ACC112 (cell line): ENCODE results near the gene NMRAL1.

Experiments used
- H2AFZ ChIP-seq: fragments of 200-600 bp; sonication (generic); one replicate; pipeline ENCODE4 v1.6.0; 2017; ENCODE audit warnings: antibody characterized with exemption, low read length; ENCODE audit not compliant: unreplicated experiment
- H3K27ac ChIP-seq: fragments of 200-600 bp; sonication (generic); 2 replicates; pipeline ENCODE4 v1.5.1; 2014; ENCODE audit warnings: low read depth, mild to moderate bottlenecking, antibody characterized with exemption, low read length, moderate library complexity
- H3K27me3 ChIP-seq: fragments of 200-600 bp; sonication (generic); 2 replicates; pipeline ENCODE4 v1.6.1; 2014; ENCODE audit warnings: mild to moderate bottlenecking, antibody characterized with exemption, low read length, moderate library complexity, mixed read lengths; ENCODE audit not compliant: insufficient read depth
- H3K36me3 ChIP-seq: fragments of 200-600 bp; sonication (generic); 2 replicates; pipeline ENCODE4 v1.6.1; 2016; ENCODE audit warnings: mild to moderate bottlenecking, antibody characterized with exemption, low read length, moderate library complexity, mixed read lengths; ENCODE audit not compliant: insufficient read depth
- H3K4me1 ChIP-seq: fragments of 200-600 bp; sonication (generic); one replicate; pipeline ENCODE4 v1.6.1; 2016; ENCODE audit warnings: low read length, mixed read lengths; ENCODE audit not compliant: insufficient read depth, unreplicated experiment, control insufficient read depth
- H3K4me3 ChIP-seq: fragments of 200-600 bp; sonication (generic); 2 replicates; pipeline ENCODE4 v1.5.1; 2014; ENCODE audit warnings: mild to moderate bottlenecking, low read depth, low read length
- H3K79me2 ChIP-seq: fragments of 200-600 bp; sonication (generic); one replicate; pipeline ENCODE4 v1.6.0; 2016; ENCODE audit warnings: low read length; ENCODE audit not compliant: control insufficient read depth, unreplicated experiment, insufficient read depth

The NMRAL1 gene

GRCh38 chr16:4443986-4444385 is 30.4 kb downstream of the NMRAL1 start:
- Histone ChIP-seq H2AFZ (no peak overlapping the region), H3K27ac (no peak overlapping the region), H3K79me2 (peaks cover 3% of the 10 kb centered on the region), H3K4me3 (no peak overlapping the region), H3K27me3 (no peaks in the 10 kb centered on the region), H3K36me3 (peaks cover 10% of the 10 kb centered on the region; the same call in 1 of the 2 replicates), H3K4me1 (no peaks in the 10 kb centered on the region)

GRCh38 chr16:4443271-4443670 is 31.2 kb downstream of the NMRAL1 start:
- H3K4me3 ChIP-seq = no peak overlapping the region
- no peaks in the 10 kb centered on the region for H3K4me1 ChIP-seq
- peaks cover 10% of the 10 kb centered on the region; the same call in 1 of the 2 replicates for H3K36me3 ChIP-seq
- no peak overlapping the region for H2AFZ ChIP-seq
- H3K79me2 ChIP-seq = peaks cover 3% of the 10 kb centered on the region
- no peak overlapping the region for H3K27ac ChIP-seq
- H3K27me3 ChIP-seq = no peaks in the 10 kb centered on the region

DNA sequence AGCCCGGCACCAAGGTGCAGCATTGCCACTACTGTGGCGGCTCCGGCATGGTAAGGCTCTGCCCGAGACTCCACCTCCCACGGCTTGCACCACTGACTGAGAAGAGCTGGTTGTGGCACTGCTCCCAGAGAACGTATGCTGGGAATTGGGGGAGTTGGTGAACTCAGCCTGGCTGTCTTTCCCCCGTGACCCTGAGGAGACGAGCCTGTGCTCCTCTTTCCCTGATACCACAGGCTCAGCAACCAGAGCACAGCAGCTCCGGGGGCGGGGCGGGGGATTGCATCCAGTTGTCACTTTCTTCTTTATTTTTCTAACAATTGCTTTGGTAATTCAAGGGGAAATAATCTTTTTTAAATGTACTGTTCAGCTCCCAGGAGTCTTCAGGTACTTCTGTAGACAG is 32.1 kb downstream of the NMRAL1 start:
- no peak overlapping the region for H3K4me3 ChIP-seq
- no peak overlapping the region for H2AFZ ChIP-seq
- H3K4me1 ChIP-seq = no peaks in the 10 kb centered on the region
- peaks cover 3% of the 10 kb centered on the region for H3K79me2 ChIP-seq
- no peak overlapping the region for H3K27ac ChIP-seq
- H3K27me3 ChIP-seq = no peaks in the 10 kb centered on the region
- peaks cover 10% of the 10 kb centered on the region; the same call in 1 of the 2 replicates for H3K36me3 ChIP-seq

DNA sequence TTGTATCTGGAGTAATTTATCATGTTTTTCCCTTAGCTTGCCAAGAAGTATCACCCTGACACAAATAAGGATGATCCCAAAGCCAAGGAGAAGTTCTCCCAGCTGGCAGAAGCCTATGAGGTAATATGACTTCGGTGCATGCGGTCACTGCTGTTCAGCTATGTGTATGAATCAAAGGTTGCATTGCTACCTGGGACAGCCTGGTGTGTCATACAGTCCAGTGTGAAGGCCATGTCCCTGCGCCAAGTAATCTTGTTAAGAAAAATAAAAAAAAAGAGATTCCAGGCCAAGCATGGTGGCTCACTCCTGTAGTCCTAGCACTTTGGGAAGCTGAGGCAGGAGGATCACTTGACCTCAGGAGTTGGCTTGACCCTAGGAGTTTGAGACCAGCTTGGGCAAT is 37.1 kb downstream of the NMRAL1 start:
- Histone ChIP-seq H2AFZ (no peak overlapping the region), H3K36me3 (peaks cover 12% of the 10 kb centered on the region), H3K27me3 (no peaks in the 10 kb centered on the region), H3K27ac (no peak overlapping the region), H3K4me3 (no peak overlapping the region), H3K79me2 (peaks cover 6% of the 10 kb centered on the region), H3K4me1 (no peaks in the 10 kb centered on the region)

DNA sequence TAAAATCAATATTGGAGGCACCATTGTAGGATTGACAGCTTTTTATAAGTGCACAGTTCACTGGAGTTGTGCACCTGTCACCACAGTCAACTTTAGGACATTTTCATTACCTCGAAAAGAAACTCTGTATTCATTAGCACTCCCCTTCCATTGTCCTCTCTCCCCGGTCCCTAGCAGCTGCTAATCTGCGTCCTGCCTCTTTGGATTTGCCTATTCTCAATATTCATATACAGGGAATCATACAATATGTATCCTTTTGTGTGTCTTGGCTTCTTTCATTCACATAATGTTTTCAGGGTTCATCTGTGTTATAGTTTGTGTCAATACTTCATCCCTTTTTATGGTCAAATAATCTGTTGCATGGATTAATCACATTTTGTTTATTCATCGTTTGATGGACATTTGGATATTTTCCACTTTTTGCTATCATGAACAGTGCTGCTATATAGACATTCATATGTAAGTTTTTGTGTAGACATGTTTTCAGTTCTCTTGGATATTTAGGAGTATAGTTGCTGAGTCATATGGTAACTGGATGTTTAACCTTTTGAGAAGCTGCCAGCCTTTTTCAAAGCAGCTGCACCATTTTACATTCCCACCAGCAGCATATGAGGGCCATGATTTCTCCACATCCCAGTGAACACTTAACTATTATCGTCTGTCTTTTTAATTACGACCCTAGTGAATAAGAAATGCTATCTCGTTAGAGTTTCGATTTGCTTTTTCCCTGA is 38.9 kb downstream of the NMRAL1 start:
- H3K27me3 ChIP-seq = no peaks in the 10 kb centered on the region
- no peaks in the 10 kb centered on the region for H3K4me1 ChIP-seq
- no peak overlapping the region for H2AFZ ChIP-seq
- peaks cover 12% of the 10 kb centered on the region for H3K36me3 ChIP-seq
- H3K27ac ChIP-seq = 0 out of 2 replicates have a peak overlapping the region, but pooled peaks have one; percentile 16
- peaks cover 12% of the 10 kb centered on the region for H3K79me2 ChIP-seq
- H3K4me3 ChIP-seq = no peak overlapping the region

DNA sequence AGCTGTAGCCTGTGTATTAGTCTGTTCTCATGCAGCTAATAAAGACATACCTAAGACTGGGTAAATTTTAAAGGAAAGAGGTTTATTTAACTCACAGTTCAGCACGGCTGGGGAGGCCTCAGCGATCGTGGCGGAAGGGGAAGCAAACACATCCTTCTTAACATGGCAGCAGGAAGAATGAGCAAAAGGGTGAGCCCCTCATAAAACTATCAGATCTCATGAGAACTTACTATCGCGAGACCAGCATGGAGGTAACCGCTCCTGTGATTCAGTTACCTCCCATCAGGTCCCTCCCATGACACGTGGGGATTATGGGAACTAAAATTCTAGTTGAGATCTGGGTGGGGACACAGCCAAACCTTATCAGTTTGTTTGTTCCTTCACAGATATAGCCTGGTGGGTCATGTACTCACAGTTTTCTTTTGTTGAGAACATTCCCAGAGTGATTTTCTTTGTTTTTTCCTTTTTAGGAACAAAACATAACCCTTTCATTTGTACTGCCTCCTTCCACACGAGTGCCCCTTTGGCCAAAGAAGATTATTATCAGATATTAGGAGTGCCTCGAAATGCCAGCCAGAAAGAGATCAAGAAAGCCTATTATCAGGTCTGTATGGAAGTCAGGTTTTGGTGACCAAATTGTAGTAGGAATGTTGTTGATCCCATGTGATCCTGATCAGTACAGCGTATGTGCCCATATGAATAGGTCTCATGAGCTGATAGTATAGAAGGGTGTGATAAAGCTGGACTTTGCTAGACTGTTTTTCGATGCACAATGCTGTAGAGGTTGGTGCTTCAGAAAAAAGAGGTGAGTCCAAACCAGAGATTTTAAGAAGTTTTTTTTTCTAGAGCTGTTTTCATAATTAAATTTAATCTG is 40.3 kb downstream of the NMRAL1 start:
- peaks cover 25% of the 10 kb centered on the region for H3K79me2 ChIP-seq
- no peak overlapping the region for H3K27ac ChIP-seq
- no peak overlapping the region for H2AFZ ChIP-seq
- no peaks in the 10 kb centered on the region for H3K27me3 ChIP-seq
- H3K36me3 ChIP-seq = peaks cover 12% of the 10 kb centered on the region; the same call in 1 of the 2 replicates
- no peaks in the 10 kb centered on the region for H3K4me1 ChIP-seq
- no peak overlapping the region for H3K4me3 ChIP-seq

- H2AFZ ChIP-seq = no peak overlapping the region
- no peaks in the 10 kb centered on the region for H3K27me3 ChIP-seq
- no peaks in the 10 kb centered on the region for H3K4me1 ChIP-seq
- H3K79me2 ChIP-seq = peaks cover 33% of the 10 kb centered on the region
- no peak overlapping the region for H3K27ac ChIP-seq
- no peak overlapping the region for H3K4me3 ChIP-seq
- H3K36me3 ChIP-seq = peaks cover 12% of the 10 kb centered on the region; the same call in 1 of the 2 replicates
Observed at GRCh38 chr16:4433228-4433627, 41.2 kb downstream of the NMRAL1 start.

- Histone ChIP-seq H3K27me3 (no peaks in the 10 kb centered on the region), H3K79me2 (peaks cover 53% of the 10 kb centered on the region), H3K36me3 (peaks cover 9% of the 10 kb centered on the region; the same call in 1 of the 2 replicates), H2AFZ (no peak overlapping the region), H3K4me1 (peaks cover 7% of the 10 kb centered on the region), H3K27ac (no peak overlapping the region), H3K4me3 (no peak overlapping the region)
Observed at GRCh38 chr16:4431023-4431422, 43.4 kb downstream of the NMRAL1 start.

DNA sequence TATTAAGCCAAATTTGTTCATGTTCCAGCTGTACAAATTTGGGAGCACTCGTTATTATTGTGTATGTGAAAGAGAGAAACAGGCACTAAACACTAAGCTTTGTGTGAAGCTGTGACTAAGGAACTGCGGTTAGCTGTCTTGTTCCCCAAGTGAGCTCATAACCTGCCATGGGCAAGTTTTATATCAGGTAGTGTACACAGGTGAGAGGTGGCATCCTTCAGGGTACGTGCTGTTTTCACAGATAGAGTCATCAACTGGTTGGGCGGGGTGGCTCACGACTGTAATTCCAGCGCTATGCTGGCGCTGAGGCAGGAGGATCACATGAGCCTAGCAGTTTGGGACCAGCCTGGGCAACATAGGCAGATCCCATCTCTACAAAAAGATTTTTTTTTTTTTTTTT is 45.9 kb downstream of the NMRAL1 start:
- Histone ChIP-seq H3K4me1 (peaks cover 12% of the 10 kb centered on the region), H3K27me3 (no peaks in the 10 kb centered on the region), H2AFZ (no peak overlapping the region), H3K4me3 (no peak overlapping the region), H3K79me2 (peaks cover 57% of the 10 kb centered on the region), H3K27ac (no peak overlapping the region), H3K36me3 (no peaks in the 10 kb centered on the region; the same call in 1 of the 2 replicates)

DNA sequence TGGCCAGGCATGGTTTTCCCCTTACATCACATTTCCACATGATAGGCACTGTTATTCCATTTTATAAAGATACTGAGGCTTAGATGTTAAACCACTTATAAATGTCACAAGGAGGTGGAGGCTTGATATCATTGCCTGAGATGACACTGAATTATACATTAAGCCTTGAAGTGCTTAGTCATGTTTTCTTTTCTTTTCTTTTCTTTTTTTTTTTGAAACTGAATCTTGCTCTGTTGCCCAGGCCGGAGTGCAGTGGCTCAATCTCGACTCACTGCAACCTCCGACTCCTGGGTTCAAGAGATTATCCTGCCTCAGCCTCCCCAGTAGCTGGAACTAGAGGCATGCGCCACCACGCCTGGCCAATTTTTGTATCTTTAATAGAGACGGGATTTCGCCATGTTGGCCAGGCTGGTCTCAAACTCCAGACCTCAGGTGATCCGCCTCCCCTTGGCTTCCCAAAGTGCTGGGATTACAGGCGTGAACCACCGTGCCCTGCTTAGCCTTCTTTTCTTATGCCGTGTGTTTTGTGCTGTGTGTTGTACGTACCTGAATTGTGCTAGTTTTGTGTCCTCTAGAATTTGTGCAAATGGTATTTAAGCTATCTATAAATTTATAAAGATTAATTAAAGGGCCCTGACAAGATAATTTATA is 47.6 kb downstream of the NMRAL1 start:
- Histone ChIP-seq H3K36me3 (no peaks in the 10 kb centered on the region; the same call in 1 of the 2 replicates), H3K4me3 (peak overlapping the region; percentile 96), H2AFZ (peak overlapping the region; percentile 71), H3K27me3 (no peaks in the 10 kb centered on the region), H3K79me2 (peaks cover 54% of the 10 kb centered on the region), H3K27ac (peak overlapping the region; percentile 93), H3K4me1 (peaks cover 12% of the 10 kb centered on the region)
